Caco-2 (cell line): ENCODE results near the gene C21orf58. TPM values are rescaled to one million over a fixed set of nuclear protein-coding genes. Genes with fewer than 3 reads are reported as not detected.

Source experiments
- BruUV-seq: library from RNA; stranded (reverse); fragments of 400-500 nt; replicated peaks from 2 replicates; lab custom pipeline; 2021; lab: Mats Ljungman, UMichigan
- CTCF ChIA-PET: fragments of 300-600 bp; sonication (Branson Sonifier 250); formaldehyde crosslinking; loops from one replicate; lab custom pipeline; 2022; ENCODE audit warnings: antibody characterized with exemption; lab: Charles Lee
- POLR2A ChIA-PET: fragments of 300-600 bp; sonication (Branson Sonifier 250); formaldehyde crosslinking; loops from one replicate; lab custom pipeline; 2022; ENCODE audit warnings: antibody characterized with exemption; lab: Charles Lee
- DNase-seq, 2 experiments: peaks; one replicate each; pipeline versions ENCODE4 v3.0.0 to v3.0.0-alpha.2; 2020 to 2022
- H3K27me3 ChIP-seq: replicated peaks from 2 replicates; pipeline ENCODE4 v1.6.0; 2011; ENCODE audit warnings: low read length; ENCODE audit not compliant: control insufficient read depth, insufficient read depth
- H3K36me3 ChIP-seq: 2 replicates; pipeline ENCODE4 v1.5.1; 2011; ENCODE audit warnings: low read length; ENCODE audit not compliant: control insufficient read depth, insufficient read depth
- H3K4me1 ChIP-seq: fragments of 250-450 bp; sonication (Bioruptor Pico); 2 replicates; pipeline ENCODE4 v1.5.1; 2020; ENCODE audit warnings: mild to moderate bottlenecking
- H3K4me3 ChIP-seq: 2 replicates; pipeline ENCODE4 v1.5.1; 2011; ENCODE audit warnings: low read depth, mild to moderate bottlenecking, control low read depth, low read length
- H3K9me3 ChIP-seq: fragments of 250-450 bp; sonication (Bioruptor Pico); 2 replicates; pipeline ENCODE4 v1.5.1; 2020; ENCODE audit warnings: mild to moderate bottlenecking, moderate library complexity
- H3K27ac Mint-ChIP-seq: one replicate; pipeline ENCODE4 v1.8.0; 2022; ENCODE audit warnings: mixed read lengths; ENCODE audit not compliant: unreplicated experiment
- H3K27me3 Mint-ChIP-seq: one replicate; pipeline ENCODE4 v1.8.0; 2022; ENCODE audit warnings: mixed read lengths; ENCODE audit not compliant: insufficient read depth, unreplicated experiment
- H3K36me3 Mint-ChIP-seq: one replicate; pipeline ENCODE4 v1.8.0; 2022; ENCODE audit warnings: mild to moderate bottlenecking, mixed read lengths; ENCODE audit not compliant: insufficient read depth, unreplicated experiment
- H3K4me1 Mint-ChIP-seq: one replicate; pipeline ENCODE4 v1.8.0; 2022; ENCODE audit warnings: low read depth, mixed read lengths; ENCODE audit not compliant: unreplicated experiment
- H3K4me3 Mint-ChIP-seq: one replicate; pipeline ENCODE4 v1.8.0; 2022; ENCODE audit warnings: mild to moderate bottlenecking, moderate library complexity, mixed read lengths; ENCODE audit not compliant: unreplicated experiment
- H3K9me3 Mint-ChIP-seq: one replicate; pipeline ENCODE4 v1.8.0; 2022; ENCODE audit warnings: mixed read lengths; ENCODE audit not compliant: unreplicated experiment
- intact Hi-C: fragments of 100-400 bp; cut with micrococcal nuclease; formaldehyde crosslinking; loops from one replicate; pipeline ENCODE4 v1.10.0; 2022; ENCODE audit not compliant: unreplicated experiment
- total RNA-seq: library from RNA; stranded (reverse); gene quantifications from 2 replicates; pipeline ENCODE4 v1.2.3, GENCODE V29; 2022
- TF ChIP-seq, protein P1 (sequence below), 2 experiments: fragments of 200-600 bp in 1 of 2; IDR thresholded peaks; 1 replicate in 1 of 2; 2 replicates in 1 of 2; pipeline versions ENCODE4 v1.5.1 to v1.8.0; 2011 to 2022; ENCODE audit warnings: antibody characterized with exemption in 1 of 2, control low read depth in 1 of 2, inconsistent platforms in 1 of 2, low read depth in 1 of 2, low read length in 1 of 2, mild to moderate bottlenecking in 1 of 2, moderate library complexity in 1 of 2; ENCODE audit not compliant: insufficient read depth in 1 of 2, severe bottlenecking in 1 of 2, unreplicated experiment in 1 of 2

Gene C21orf58
- total RNA-seq, 1 experiment from 2014 or later, result 17.7 TPM

DNA sequence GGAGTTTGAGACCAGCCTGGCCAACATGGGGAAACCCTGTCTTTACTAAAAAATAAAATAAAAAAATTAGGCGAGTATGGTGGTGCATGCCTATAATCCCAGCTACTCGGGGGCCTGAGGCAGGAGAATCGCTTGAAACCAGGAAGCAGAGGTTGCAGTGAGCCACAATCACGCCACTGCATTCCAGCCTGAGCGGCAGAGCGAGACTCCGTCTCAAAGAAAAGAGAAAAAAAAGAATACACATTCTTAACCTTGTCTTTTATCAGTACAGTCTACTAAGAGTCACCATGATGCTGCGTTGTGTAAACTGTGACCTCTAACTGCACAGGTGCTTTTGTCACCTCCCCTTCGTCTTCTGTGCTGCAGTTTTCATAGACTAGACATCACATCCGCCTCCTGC is 37.5 kb upstream of the C21orf58 start:
- intact Hi-C loops, result no loop called here
- no peak for DNase-seq
- Mint-ChIP-seq H3K27ac (no peak overlapping the region), H3K9me3 (no peaks in the 10 kb centered on the region), H3K4me3 (no peak overlapping the region), H3K36me3 (peaks cover 75% of the 10 kb centered on the region), H3K27me3 (no peaks in the 10 kb centered on the region), H3K4me1 (no peaks in the 10 kb centered on the region)
- Histone ChIP-seq H3K27me3 (no peaks in the 10 kb centered on the region), H3K36me3 (peaks cover 2% of the 10 kb centered on the region; the same call in 1 of the 2 replicates), H3K4me1 (no peaks in the 10 kb centered on the region), H3K9me3 (no peaks in the 10 kb centered on the region), H3K4me3 (no peak overlapping the region)
- POLR2A ChIA-PET, result no interaction called here
- CTCF ChIA-PET, result no interaction called here
- TF ChIP-seq, protein P1, sequence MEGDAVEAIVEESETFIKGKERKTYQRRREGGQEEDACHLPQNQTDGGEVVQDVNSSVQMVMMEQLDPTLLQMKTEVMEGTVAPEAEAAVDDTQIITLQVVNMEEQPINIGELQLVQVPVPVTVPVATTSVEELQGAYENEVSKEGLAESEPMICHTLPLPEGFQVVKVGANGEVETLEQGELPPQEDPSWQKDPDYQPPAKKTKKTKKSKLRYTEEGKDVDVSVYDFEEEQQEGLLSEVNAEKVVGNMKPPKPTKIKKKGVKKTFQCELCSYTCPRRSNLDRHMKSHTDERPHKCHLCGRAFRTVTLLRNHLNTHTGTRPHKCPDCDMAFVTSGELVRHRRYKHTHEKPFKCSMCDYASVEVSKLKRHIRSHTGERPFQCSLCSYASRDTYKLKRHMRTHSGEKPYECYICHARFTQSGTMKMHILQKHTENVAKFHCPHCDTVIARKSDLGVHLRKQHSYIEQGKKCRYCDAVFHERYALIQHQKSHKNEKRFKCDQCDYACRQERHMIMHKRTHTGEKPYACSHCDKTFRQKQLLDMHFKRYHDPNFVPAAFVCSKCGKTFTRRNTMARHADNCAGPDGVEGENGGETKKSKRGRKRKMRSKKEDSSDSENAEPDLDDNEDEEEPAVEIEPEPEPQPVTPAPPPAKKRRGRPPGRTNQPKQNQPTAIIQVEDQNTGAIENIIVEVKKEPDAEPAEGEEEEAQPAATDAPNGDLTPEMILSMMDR (IDR thresholded peaks at IDR 0.05; ENCODE audit: insufficient read depth in 1 of 2, low read depth in 1 of 2, low read length in 1 of 2, severe bottlenecking in 1 of 2, unreplicated experiment in 1 of 2), result no peak
- BruUV-seq, result no TSS peak

DNA sequence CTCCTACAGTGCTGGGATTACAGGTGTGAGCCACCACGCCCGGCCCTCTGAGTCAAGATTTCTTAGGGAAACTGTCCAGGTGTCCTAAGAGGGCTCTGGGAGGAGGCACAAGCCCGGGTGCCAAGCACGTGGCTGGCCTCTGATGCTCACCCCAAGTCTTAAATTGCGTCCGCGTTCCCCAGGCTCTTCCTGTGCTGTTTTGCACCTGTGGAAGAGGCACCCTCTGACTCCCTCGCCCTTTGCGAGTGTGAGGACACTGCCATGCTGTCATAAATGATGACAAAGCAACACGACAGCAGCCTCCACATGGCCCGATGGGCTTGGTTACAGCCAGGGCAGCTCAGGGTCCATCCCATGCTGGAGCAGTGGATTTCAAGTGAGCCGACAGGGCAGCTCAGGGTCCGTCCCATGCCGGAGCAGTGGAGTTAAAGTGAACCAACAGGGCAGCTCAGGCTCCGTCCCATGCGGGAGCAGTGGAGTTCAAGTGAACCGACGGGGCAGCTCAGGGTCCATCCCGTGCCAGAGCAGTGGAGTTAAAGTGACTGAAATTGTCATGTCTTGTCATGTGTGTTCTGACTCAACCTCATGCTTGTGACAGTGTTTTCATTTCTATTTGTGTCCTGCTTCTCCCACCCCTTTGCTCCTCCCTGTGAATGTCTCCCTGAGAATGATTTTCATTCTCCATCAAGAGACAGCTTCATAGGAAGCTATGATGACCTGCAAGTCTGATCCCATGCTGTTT is 34.2 kb upstream of the C21orf58 start:
- no peaks in the 10 kb centered on the region for H3K9me3 Mint-ChIP-seq
- H3K36me3 Mint-ChIP-seq, result peaks cover 72% of the 10 kb centered on the region
- H3K4me1 Mint-ChIP-seq, result no peaks in the 10 kb centered on the region
- DNase-seq, result no peak
- intact Hi-C loops, result no loop called here
- TF ChIP-seq, protein P1 (IDR thresholded peaks at IDR 0.05; ENCODE audit: insufficient read depth in 1 of 2, low read depth in 1 of 2, low read length in 1 of 2, severe bottlenecking in 1 of 2, unreplicated experiment in 1 of 2), result no peak
- Histone ChIP-seq H3K27me3 (no peaks in the 10 kb centered on the region), H3K4me1 (no peaks in the 10 kb centered on the region), H3K36me3 (no peaks in the 10 kb centered on the region), H3K9me3 (no peaks in the 10 kb centered on the region), H3K4me3 (no peak overlapping the region)
- POLR2A ChIA-PET, result no interaction called here
- H3K27me3 Mint-ChIP-seq, result no peaks in the 10 kb centered on the region
- CTCF ChIA-PET, result no interaction called here
- no peak overlapping the region for H3K27ac Mint-ChIP-seq
- BruUV-seq, result no TSS peak
- no peak overlapping the region for H3K4me3 Mint-ChIP-seq

DNA sequence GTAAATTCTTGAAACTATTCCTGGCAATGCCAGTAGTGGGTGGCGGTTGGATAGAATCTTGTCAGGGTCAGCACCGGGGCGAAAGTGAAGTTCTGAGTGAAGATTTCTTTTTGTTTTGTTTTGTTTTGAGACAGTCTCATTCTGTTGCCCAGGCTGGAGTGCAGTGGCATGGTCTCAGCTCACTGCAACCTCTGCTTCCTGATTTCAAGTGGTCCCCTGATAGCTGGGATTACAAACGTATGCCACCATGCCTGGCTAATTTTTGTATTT is 33.6 kb upstream of the C21orf58 start:
- Mint-ChIP-seq H3K27ac (no peak overlapping the region), H3K36me3 (peaks cover 74% of the 10 kb centered on the region), H3K4me1 (no peaks in the 10 kb centered on the region), H3K4me3 (no peak overlapping the region), H3K27me3 (no peaks in the 10 kb centered on the region), H3K9me3 (no peaks in the 10 kb centered on the region)
- BruUV-seq, result no TSS peak
- no peaks in the 10 kb centered on the region for H3K4me1 ChIP-seq
- H3K9me3 ChIP-seq, result no peaks in the 10 kb centered on the region
- intact Hi-C loops, result no loop called here
- no peak overlapping the region for H3K4me3 ChIP-seq
- DNase-seq, result no peak
- TF ChIP-seq, protein P1 (IDR thresholded peaks at IDR 0.05; ENCODE audit: insufficient read depth in 1 of 2, low read depth in 1 of 2, low read length in 1 of 2, severe bottlenecking in 1 of 2, unreplicated experiment in 1 of 2), result no peak
- no peaks in the 10 kb centered on the region for H3K27me3 ChIP-seq
- H3K36me3 ChIP-seq, result no peaks in the 10 kb centered on the region
- ChIA-PET CTCF (no interaction called here), POLR2A (no interaction called here)
